Measurements from ENCODE around the gene PRPF6. TPM values are rescaled to one million over a fixed set of nuclear protein-coding genes. Genes with fewer than 3 reads are reported as not detected.

PRPF6 gene
- total and polyA plus RNA-seq, 2 of the 13 experiments (the other 11 are each of a cell fraction or from before 2014, with no cell fraction given) = 63.7 to 101 TPM

DNA sequence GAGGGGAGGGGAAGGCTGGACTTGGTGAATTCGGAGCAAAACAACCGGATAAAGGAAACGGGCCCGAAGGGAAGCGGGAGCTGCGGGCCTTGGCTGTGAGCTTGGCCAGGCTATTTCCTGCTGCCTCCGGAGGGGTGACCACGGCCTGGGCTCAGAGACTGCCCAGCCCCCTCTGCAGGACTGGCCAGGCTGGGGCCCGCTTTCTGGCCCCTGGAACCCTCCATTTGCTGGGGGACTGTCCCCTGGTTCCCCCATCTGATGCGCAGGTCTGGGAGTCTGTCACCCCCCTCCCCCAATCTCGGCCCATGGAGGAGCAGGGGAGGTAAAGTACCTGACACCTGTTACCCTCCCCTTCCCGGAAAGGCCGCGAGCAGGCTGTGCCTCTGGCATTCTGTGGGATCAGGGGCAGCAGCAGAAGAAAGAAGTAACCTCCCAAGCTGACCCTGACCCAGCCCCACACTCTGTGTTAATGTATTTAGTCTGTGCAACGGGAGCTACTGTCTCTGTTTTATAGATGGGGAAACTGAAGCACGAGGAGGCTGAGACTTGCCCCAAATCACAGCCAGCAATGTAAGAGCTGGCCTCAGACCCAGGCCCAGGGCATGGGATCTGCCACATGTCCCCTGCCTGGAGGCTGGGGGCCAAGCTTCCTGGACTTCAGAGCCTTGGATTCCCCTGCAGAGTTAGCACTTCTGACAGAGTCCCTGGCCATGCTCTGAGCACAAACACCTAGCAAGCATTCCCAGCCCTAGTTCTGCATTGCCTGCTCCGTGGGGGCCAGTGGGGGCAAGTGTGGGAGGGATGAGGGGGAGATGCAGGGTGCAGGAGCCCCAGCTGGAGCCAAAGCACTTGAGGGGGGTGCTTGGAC, 58.6 kb downstream of the PRPF6 start (continued):
- TF ChIP-seq, protein P1, sequence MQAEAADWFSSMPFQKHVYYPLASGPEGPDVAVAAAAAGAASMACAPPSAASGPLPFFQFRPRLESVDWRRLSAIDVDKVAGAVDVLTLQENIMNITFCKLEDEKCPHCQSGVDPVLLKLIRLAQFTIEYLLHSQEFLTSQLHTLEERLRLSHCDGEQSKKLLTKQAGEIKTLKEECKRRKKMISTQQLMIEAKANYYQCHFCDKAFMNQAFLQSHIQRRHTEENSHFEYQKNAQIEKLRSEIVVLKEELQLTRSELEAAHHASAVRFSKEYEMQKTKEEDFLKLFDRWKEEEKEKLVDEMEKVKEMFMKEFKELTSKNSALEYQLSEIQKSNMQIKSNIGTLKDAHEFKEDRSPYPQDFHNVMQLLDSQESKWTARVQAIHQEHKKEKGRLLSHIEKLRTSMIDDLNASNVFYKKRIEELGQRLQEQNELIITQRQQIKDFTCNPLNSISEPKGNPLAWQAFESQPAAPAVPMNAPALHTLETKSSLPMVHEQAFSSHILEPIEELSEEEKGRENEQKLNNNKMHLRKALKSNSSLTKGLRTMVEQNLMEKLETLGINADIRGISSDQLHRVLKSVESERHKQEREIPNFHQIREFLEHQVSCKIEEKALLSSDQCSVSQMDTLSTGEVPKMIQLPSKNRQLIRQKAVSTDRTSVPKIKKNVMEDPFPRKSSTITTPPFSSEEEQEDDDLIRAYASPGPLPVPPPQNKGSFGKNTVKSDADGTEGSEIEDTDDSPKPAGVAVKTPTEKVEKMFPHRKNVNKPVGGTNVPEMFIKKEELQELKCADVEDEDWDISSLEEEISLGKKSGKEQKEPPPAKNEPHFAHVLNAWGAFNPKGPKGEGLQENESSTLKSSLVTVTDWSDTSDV (CRISPR knock-in tag; IDR thresholded peaks at IDR 0.05) = no peak
- TF ChIP-seq ZNF282 (IDR thresholded peaks at IDR 0.05; ENCODE audit: partially characterized antibody) (no peak), RXRB (CRISPR knock-in tag; IDR thresholded peaks at IDR 0.05; ENCODE audit: borderline replicate concordance) (no peak), YY1 (IDR thresholded peaks at IDR 0.05; ENCODE audit: insufficient read depth, insufficient replicate concordance, low read depth, low read length) (no peak), DR1 (CRISPR knock-in tag; IDR thresholded peaks at IDR 0.05) (no peak), KLF11 (CRISPR knock-in tag; IDR thresholded peaks at IDR 0.05) (no peak), TEAD2 (CRISPR knock-in tag; IDR thresholded peaks at IDR 0.05) (no peak), ZMYM4 (CRISPR knock-in tag; IDR thresholded peaks at IDR 0.05) (no peak; the same call in 1 of the 2 replicates), E2F1 (CRISPR knock-in tag; IDR thresholded peaks at IDR 0.05) (no peak), ZNF234 (CRISPR knock-in tag; conservative IDR thresholded peaks at IDR 0.05) (no peak), DRAP1 (CRISPR knock-in tag; IDR thresholded peaks at IDR 0.05) (peak; percentile 29; the same call in 1 of the 2 replicates), ZNF709 (CRISPR knock-in tag; IDR thresholded peaks at IDR 0.05) (peak; percentile 65; the same call in 1 of the 2 replicates), KDM6A (CRISPR knock-in tag; IDR thresholded peaks at IDR 0.05; ENCODE audit: low read depth) (no peak), ZNF605 (CRISPR knock-in tag; IDR thresholded peaks at IDR 0.05) (no peak), TEF (CRISPR knock-in tag; IDR thresholded peaks at IDR 0.05) (no peak), POLR2G (IDR thresholded peaks at IDR 0.05; ENCODE audit: low read depth, low read length) (no peak), HOXD1 (CRISPR knock-in tag; IDR thresholded peaks at IDR 0.05) (no peak), ZNF550 (CRISPR knock-in tag; IDR thresholded peaks at IDR 0.05; ENCODE audit: borderline replicate concordance) (no peak), ZNF547 (CRISPR knock-in tag; IDR thresholded peaks at IDR 0.05) (peak; percentile 54; the same call in 1 of the 2 replicates), ZNF777 (CRISPR knock-in tag; IDR thresholded peaks at IDR 0.05) (no peak), ZNF773 (CRISPR knock-in tag; IDR thresholded peaks at IDR 0.05; ENCODE audit: borderline replicate concordance) (no peak), ZKSCAN5 (CRISPR knock-in tag; IDR thresholded peaks at IDR 0.05) (no peak), MAFG (CRISPR knock-in tag; IDR thresholded peaks at IDR 0.05) (no peak), ARNT (IDR thresholded peaks at IDR 0.05) (no peak), NFYB (CRISPR knock-in tag; IDR thresholded peaks at IDR 0.05) (no peak)
- TF ChIP-seq, protein P2, sequence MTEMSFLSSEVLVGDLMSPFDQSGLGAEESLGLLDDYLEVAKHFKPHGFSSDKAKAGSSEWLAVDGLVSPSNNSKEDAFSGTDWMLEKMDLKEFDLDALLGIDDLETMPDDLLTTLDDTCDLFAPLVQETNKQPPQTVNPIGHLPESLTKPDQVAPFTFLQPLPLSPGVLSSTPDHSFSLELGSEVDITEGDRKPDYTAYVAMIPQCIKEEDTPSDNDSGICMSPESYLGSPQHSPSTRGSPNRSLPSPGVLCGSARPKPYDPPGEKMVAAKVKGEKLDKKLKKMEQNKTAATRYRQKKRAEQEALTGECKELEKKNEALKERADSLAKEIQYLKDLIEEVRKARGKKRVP (CRISPR knock-in tag; IDR thresholded peaks at IDR 0.05) = no peak

Data from HepG2 (cell line).